Loucy (cell line): ENCODE measurements around the gene LMF1.
"Not testable (repeated sequence)": the region's sequence is repeated elsewhere in the genome, so short reads cannot be mapped to it uniquely, and the experiment has no call there.

ENCODE experiments used
- H2AFZ ChIP-seq: fragments of 200-600 bp; sonication (generic); 2 replicates; pipeline ENCODE4 v1.6.0; 2016; ENCODE audit warnings: antibody characterized with exemption, mild to moderate bottlenecking, low read length, moderate library complexity
- H3F3A ChIP-seq: fragments of 200-600 bp; 2 replicates; pipeline ENCODE4 v1.6.0; 2016; ENCODE audit warnings: antibody characterized with exemption, low read depth, mild to moderate bottlenecking
- H3K27me3 ChIP-seq: fragments of 200-600 bp; sonication (generic); 2 replicates; pipeline ENCODE4 v1.6.1; 2014; ENCODE audit warnings: low read length, mild to moderate bottlenecking; ENCODE audit not compliant: insufficient read depth, poor library complexity, severe bottlenecking
- H3K36me3 ChIP-seq: fragments of 200-600 bp; sonication (generic); 2 replicates; pipeline ENCODE4 v1.6.1; 2016; ENCODE audit warnings: low read length; ENCODE audit not compliant: insufficient read depth
- H3K4me1 ChIP-seq: fragments of 200-600 bp; sonication (generic); 2 replicates; pipeline ENCODE4 v1.5.1; 2014; ENCODE audit warnings: low read length, mild to moderate bottlenecking; ENCODE audit not compliant: insufficient read depth, poor library complexity, severe bottlenecking
- H3K4me2 ChIP-seq: fragments of 200-600 bp; sonication (generic); 2 replicates; pipeline ENCODE4 v1.6.0; 2014; ENCODE audit warnings: antibody characterized with exemption, low read length, low read depth, mild to moderate bottlenecking; ENCODE audit not compliant: poor library complexity, severe bottlenecking
- H3K4me3 ChIP-seq: fragments of 200-600 bp; sonication (generic); 2 replicates; pipeline ENCODE4 v1.5.1; 2014; ENCODE audit warnings: low read length, mild to moderate bottlenecking, mixed read lengths; ENCODE audit not compliant: poor library complexity, severe bottlenecking
- H3K79me2 ChIP-seq: fragments of 200-600 bp; sonication (generic); 2 replicates; pipeline ENCODE4 v1.6.1; 2014; ENCODE audit warnings: low read length; ENCODE audit not compliant: insufficient read depth
- H3K9ac ChIP-seq: fragments of 200-600 bp; sonication (generic); 2 replicates; pipeline ENCODE4 v1.6.0; 2014; ENCODE audit warnings: mild to moderate bottlenecking, low read depth, low read length, moderate library complexity; ENCODE audit not compliant: poor library complexity, severe bottlenecking
- H3K9me2 ChIP-seq: fragments of 200-600 bp; sonication (generic); replicated peaks from 2 replicates; pipeline ENCODE4 v1.6.1; 2016; ENCODE audit warnings: low read depth, low read length, mixed read lengths
- H3K9me3 ChIP-seq: fragments of 200-600 bp; sonication (generic); 2 replicates; pipeline ENCODE4 v1.6.1; 2014; ENCODE audit warnings: mild to moderate bottlenecking, antibody characterized with exemption, low read length, low read depth; ENCODE audit not compliant: insufficient read depth
- H4K20me1 ChIP-seq: fragments of 200-600 bp; sonication (generic); 2 replicates; pipeline ENCODE4 v1.6.0; 2014; ENCODE audit warnings: antibody characterized with exemption, low read length, mild to moderate bottlenecking; ENCODE audit not compliant: insufficient read depth, poor library complexity, severe bottlenecking
- CTCF ChIP-seq: fragments of 200-600 bp; sonication (generic); conservative IDR thresholded peaks from 2 replicates; pipeline ENCODE4 v1.5.1; 2014; ENCODE audit warnings: mild to moderate bottlenecking, antibody characterized with exemption, low read length
- EZH2phosphoT487 ChIP-seq: fragments of 200-600 bp; IDR thresholded peaks from 2 replicates; pipeline ENCODE4 v1.6.1; 2018; ENCODE audit warnings: antibody characterized with exemption, mild to moderate bottlenecking, moderate library complexity, borderline replicate concordance

Gene LMF1

GRCh38 chr16:866252-866896, 104.4 kb downstream of the LMF1 start:
- TF ChIP-seq EZH2phosphoT487 (no peak), CTCF (no peak)
- Histone ChIP-seq H3K4me1 (no peaks in the 10 kb centered on the region), H3K79me2 (no peaks in the 10 kb centered on the region), H3K4me3 (no peak overlapping the region), H3K9ac (no peak overlapping the region), H3K9me2 (no peaks in the 10 kb centered on the region), H3K9me3 (no peaks in the 10 kb centered on the region; the same call in 1 of the 2 replicates), H3K36me3 (no peaks in the 10 kb centered on the region), H3F3A (no peaks in the 10 kb centered on the region), H3K27me3 (no peaks in the 10 kb centered on the region), H4K20me1 (no peaks in the 10 kb centered on the region), H2AFZ (no peak overlapping the region), H3K4me2 (no peak overlapping the region)

GRCh38 chr16:865026-865425, 105.8 kb downstream of the LMF1 start:
- Histone ChIP-seq H4K20me1 (no peaks in the 10 kb centered on the region), H3K4me1 (no peaks in the 10 kb centered on the region), H3K36me3 (no peaks in the 10 kb centered on the region), H3K4me2 (no peak overlapping the region), H3K9me2 (no peaks in the 10 kb centered on the region), H3F3A (no peaks in the 10 kb centered on the region), H3K9me3 (no peaks in the 10 kb centered on the region), H3K79me2 (no peaks in the 10 kb centered on the region), H3K4me3 (no peak overlapping the region), H3K27me3 (no peaks in the 10 kb centered on the region), H3K9ac (no peak overlapping the region), H2AFZ (no peak overlapping the region)
- no peak for TF ChIP-seq EZH2phosphoT487

GRCh38 chr16:861446-861845, 109.3 kb downstream of the LMF1 start:
- Histone ChIP-seq H3K36me3 (no peaks in the 10 kb centered on the region), H3K9me3 (no peaks in the 10 kb centered on the region), H3K4me1 (no peaks in the 10 kb centered on the region), H4K20me1 (no peaks in the 10 kb centered on the region), H3K9me2 (no peaks in the 10 kb centered on the region), H3K4me2 (no peak overlapping the region), H3F3A (no peaks in the 10 kb centered on the region), H3K4me3 (no peak overlapping the region), H3K79me2 (no peaks in the 10 kb centered on the region), H2AFZ (no peak overlapping the region), H3K27me3 (no peaks in the 10 kb centered on the region), H3K9ac (no peak overlapping the region)
- TF ChIP-seq CTCF (no peak), EZH2phosphoT487 (no peak)

GRCh38 chr16:860891-861290, 109.9 kb downstream of the LMF1 start:
- no peaks in the 10 kb centered on the region for H3K79me2 ChIP-seq
- no peaks in the 10 kb centered on the region for H3K4me1 ChIP-seq
- no peak overlapping the region for H3K9ac ChIP-seq
- no peaks in the 10 kb centered on the region for H3K9me3 ChIP-seq
- H3K27me3 ChIP-seq, result no peaks in the 10 kb centered on the region
- no peak overlapping the region for H3K4me2 ChIP-seq
- no peak overlapping the region for H3K4me3 ChIP-seq
- TF ChIP-seq CTCF (no peak), EZH2phosphoT487 (no peak)
- H2AFZ ChIP-seq, result no peak overlapping the region
- no peaks in the 10 kb centered on the region for H3K36me3 ChIP-seq
- no peaks in the 10 kb centered on the region for H3F3A ChIP-seq
- H4K20me1 ChIP-seq, result no peaks in the 10 kb centered on the region
- no peaks in the 10 kb centered on the region for H3K9me2 ChIP-seq

GRCh38 chr16:858971-859370, 111.8 kb downstream of the LMF1 start:
- not testable (repeated sequence) for H3K9ac ChIP-seq, H3K4me2 ChIP-seq, H3K4me1 ChIP-seq, H3K4me3 ChIP-seq, H3K27me3 ChIP-seq, H2AFZ ChIP-seq, H3F3A ChIP-seq, H3K9me2 ChIP-seq, H3K9me3 ChIP-seq, H4K20me1 ChIP-seq, H3K36me3 ChIP-seq, H3K79me2 ChIP-seq
